Activated CD4-positive, alpha-beta T cell treated with anti-CD3 and anti-CD28 coated beads, Interleukin-2, amount 50 U/mL, for 4 hours (primary cell): ENCODE data around the gene PSEN1.

ENCODE experiments used
- DNase-seq, 2 experiments: peaks; one replicate each; pipeline ENCODE4 v3.0.0-alpha.2; 2020

Gene PSEN1

GRCh38 chr14:73136387-73137225, at the start of gene PSEN1:
PSEN1 (plus strand) TSS chr14:73136507; CDS start chr14:73148020, 11,513 bp downstream.
- DNase-seq: peak; percentile 98 to 99

- DNase-seq: no peak
Observed at GRCh38 chr14:73091044-73091443, 45.3 kb upstream of the PSEN1 start.

- DNase-seq: no peak
Observed at GRCh38 chr14:73097421-73097820, 38.9 kb upstream of the PSEN1 start.

GRCh38 chr14:73100334-73100733, 36.0 kb upstream of the PSEN1 start:
- no peak for DNase-seq

- no peak for DNase-seq
Observed at GRCh38 chr14:73102806-73103497, 33.4 kb upstream of the PSEN1 start.

GRCh38 chr14:73105050-73105449, 31.3 kb upstream of the PSEN1 start:
- DNase-seq: no peak

GRCh38 chr14:73105727-73106126, 30.6 kb upstream of the PSEN1 start:
- no peak for DNase-seq

- no peak for DNase-seq
Observed at GRCh38 chr14:73116079-73116665, 20.1 kb upstream of the PSEN1 start.

- DNase-seq: no peak
Observed at GRCh38 chr14:73124180-73124894, 12.0 kb upstream of the PSEN1 start.

- no peak for DNase-seq
Observed at GRCh38 chr14:73125169-73125588, 11.1 kb upstream of the PSEN1 start.

- no peak for DNase-seq
Observed at GRCh38 chr14:73125746-73126145, 10.6 kb upstream of the PSEN1 start.

GRCh38 chr14:73133795-73134194, 2.5 kb upstream of the PSEN1 start:
- DNase-seq: no peak

- no peak for DNase-seq
Observed at GRCh38 chr14:73136085-73136386, 271 bp upstream of the PSEN1 start.

GRCh38 chr14:73140811-73141323, 4.6 kb downstream of the PSEN1 start:
- no peak for DNase-seq

- no peak for DNase-seq
Observed at GRCh38 chr14:73142216-73142615, 5.9 kb downstream of the PSEN1 start.

- no peak for DNase-seq
Observed at GRCh38 chr14:73143003-73143402, 6.7 kb downstream of the PSEN1 start.

- no peak for DNase-seq
Observed at GRCh38 chr14:73143617-73144016, 7.3 kb downstream of the PSEN1 start.

GRCh38 chr14:73145371-73145770, 9.1 kb downstream of the PSEN1 start:
- no peak for DNase-seq

GRCh38 chr14:73146111-73146510, 9.8 kb downstream of the PSEN1 start:
- no peak for DNase-seq

- no peak for DNase-seq
Observed at GRCh38 chr14:73149753-73150152, 13.4 kb downstream of the PSEN1 start.

- no peak for DNase-seq
Observed at GRCh38 chr14:73153272-73153671, 17.0 kb downstream of the PSEN1 start.

GRCh38 chr14:73162251-73162650, 25.9 kb downstream of the PSEN1 start:
- no peak for DNase-seq

- no peak for DNase-seq
Observed at GRCh38 chr14:73166399-73166798, 30.1 kb downstream of the PSEN1 start.
